Measurements from ENCODE around the gene SAMD4A.
"Not testable (repeated sequence)": the region's sequence is repeated elsewhere in the genome, so short reads cannot be mapped to it uniquely, and the experiment has no call there.

The SAMD4A gene

DNA sequence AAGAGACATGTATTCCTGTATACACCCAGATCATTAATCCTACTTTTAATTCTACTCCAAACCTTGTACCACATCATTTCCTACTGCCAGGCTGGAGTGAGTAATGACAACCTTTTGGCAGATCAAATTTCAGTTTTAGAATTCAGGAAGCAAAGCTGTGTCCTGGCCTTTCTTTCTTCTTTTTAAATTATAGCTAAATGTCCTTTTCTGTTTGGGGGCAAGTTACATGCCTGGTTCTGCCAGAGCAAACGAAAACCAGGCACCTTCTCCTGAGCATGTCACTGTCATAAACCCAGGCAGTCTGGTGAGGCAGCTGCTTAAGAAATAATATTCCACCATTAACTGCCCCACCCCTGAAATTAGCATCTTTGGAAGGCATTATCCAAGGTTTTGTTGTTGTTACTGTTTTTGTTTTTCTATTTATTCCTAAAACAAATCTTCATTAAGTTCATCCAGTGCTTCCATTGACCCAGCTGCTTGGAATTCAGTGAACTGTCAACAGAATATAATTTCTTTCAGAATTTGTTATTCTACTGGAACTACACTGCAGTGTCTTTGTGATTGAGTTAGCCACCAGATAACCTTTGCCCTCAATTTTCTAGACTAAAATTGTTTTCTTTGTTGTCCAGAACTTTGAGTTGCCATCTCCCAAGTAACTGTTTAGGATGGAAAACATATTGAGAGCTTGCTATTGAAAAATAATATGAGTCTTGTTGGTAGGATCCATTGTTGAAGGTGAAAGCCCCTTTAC is 33.2 kb downstream of the SAMD4A start:
- DNase-seq, result no peak

DNA sequence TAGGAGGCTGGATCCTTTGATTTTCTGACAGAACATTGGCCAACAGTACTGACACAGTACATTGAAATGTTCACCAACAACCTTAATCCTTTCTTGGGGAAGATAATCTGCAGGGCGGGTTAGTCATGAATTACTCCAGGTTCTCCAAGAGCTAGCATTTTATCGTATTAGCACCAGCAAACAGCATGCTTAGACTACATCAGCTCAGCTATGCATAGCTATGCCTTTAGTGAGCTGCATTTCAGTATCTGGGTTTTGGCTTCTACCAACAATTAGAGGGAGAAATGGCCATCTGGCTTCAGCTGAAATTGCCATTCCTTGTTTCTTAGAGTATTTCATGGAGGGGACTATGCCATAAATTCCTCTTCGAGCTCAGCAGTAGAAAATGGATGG is 33.8 kb downstream of the SAMD4A start:
- DNase-seq, result no peak

GRCh38 chr14:54603362-54603761 is 36.4 kb downstream of the SAMD4A start:
- DNase-seq, result no peak

DNA sequence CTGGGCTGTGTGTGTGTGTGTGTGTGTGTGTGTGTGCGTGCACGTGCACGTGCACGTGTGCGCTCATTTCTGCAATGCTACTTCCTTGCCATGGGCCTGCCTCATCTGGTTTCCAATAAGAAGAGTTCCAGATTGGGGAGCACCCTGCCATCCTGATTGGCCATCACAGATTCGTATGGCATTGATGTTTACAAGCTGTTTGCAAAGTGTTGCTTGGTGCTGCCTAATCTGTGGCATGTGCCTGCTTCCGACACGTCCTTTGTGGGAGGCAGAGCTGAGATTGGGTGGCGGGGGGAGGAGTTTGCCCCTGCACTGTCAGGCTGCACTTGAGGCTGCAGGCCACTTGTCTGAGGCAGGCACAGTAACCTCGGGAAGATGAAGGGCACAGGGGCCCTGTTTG is 39.2 kb downstream of the SAMD4A start:
- DNase-seq, result no peak

DNA sequence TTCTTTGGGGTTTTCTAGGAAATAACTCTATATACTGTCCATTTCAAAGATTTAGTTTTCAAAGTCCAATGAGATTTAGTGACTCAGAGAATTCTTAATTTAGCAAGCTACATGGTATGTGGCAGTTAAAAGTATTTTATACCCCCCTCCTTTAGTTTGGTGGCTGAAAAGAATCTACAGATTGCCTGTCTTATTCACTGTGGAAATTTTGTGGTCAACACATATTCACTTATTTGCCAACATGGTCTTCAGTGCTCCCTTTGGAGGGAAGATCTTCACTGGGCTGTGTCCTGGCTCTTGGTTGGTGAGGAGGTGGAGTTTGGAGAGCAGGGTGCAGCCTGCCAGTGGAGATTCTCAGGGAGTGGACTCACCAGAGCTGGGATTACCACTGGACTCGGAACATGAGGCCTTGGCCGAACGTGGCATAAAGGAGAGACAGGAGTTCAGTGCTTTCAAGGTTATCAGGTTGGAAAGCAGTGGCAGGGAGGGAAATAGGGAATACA is 39.8 kb downstream of the SAMD4A start:
- DNase-seq, result no peak

DNA sequence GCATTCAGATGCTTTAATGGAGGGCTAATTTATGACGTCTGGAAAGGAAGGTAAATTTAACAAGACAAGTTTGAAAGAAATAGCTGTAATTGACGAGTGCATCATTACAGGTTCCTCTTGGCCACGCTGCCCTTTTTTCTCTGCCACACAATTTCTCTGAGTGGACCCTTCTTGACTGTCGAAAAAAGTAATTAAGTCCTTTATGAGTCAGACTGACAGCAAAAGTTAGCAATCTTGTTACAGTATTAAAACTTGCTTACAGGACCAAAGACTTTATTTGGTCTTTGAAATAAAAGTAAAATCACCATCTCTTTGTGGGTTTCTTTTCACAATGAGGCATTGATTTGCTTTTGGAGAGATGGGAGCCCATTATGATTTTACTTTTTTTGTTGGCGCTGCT is 42.6 kb downstream of the SAMD4A start:
- DNase-seq, result no peak

- no peak for DNase-seq
Observed at GRCh38 chr14:54610051-54610977, 43.4 kb downstream of the SAMD4A start.

DNA sequence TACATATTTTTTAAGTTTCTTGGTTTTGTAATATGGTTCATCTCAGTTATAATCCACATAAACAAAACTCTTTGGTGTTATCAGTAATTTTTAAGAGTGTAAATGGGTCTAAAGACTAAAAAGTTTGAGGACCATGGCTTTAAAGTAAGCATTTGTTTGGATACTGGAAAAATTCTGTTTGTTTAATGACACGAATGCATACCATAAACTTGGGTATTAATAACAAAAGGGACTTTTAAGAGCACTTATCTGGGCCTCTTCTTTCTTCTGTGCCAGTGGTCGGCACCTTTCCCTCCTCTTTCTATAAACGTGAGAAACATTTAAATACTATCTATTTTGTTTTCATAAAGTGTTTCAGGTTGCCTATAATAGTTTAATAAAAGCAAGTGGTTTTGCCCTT is 47.4 kb downstream of the SAMD4A start:
- no peak for DNase-seq

- DNase-seq, result no peak
Observed at GRCh38 chr14:54617467-54617866, 50.5 kb downstream of the SAMD4A start.

DNA sequence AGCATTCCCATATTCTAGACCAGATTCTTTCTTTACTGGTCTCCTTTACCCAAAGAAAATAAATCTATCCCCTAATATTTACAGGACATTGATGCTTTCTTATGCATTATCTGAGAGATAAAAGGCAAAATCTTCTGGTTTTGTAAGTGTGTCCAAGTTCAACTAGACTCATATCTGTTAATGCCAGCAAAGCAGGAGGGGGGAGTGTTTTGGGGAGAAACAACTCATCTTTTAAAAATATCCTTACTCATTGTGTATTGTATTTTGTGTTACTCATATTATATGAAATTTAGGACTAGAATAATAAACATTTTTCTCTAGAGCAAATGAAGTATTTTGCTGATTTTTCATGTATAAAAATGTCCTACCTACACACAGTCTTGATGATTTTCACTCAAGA is 54.8 kb downstream of the SAMD4A start:
- DNase-seq, result no peak

- no peak for DNase-seq
Observed at GRCh38 chr14:54622192-54622958, 55.4 kb downstream of the SAMD4A start.

- no peak for DNase-seq
Observed at GRCh38 chr14:54623279-54624004, 56.5 kb downstream of the SAMD4A start.

DNA sequence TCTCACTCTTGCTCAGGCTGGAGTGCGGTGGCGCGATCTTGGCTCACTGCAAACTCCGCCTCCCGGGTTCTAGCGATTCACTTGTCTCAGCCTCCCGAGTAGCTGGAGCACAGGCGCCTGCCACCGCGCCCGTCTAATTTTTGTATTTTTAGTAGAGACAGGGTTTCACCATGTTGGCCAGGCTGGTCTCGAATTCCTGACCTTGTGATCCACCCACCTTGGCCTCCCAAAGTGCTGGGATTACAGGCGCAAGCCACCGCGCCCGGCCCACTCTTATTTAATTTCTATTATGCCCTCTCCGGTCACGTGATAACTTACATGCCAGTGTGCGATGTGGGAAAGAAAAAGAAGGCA is 57.1 kb downstream of the SAMD4A start:
- DNase-seq, result not testable (repeated sequence)

- no peak for DNase-seq
Observed at GRCh38 chr14:54625112-54625511, 58.2 kb downstream of the SAMD4A start.

GRCh38 chr14:54627219-54627539 is 60.3 kb downstream of the SAMD4A start:
- no peak for DNase-seq

DNA sequence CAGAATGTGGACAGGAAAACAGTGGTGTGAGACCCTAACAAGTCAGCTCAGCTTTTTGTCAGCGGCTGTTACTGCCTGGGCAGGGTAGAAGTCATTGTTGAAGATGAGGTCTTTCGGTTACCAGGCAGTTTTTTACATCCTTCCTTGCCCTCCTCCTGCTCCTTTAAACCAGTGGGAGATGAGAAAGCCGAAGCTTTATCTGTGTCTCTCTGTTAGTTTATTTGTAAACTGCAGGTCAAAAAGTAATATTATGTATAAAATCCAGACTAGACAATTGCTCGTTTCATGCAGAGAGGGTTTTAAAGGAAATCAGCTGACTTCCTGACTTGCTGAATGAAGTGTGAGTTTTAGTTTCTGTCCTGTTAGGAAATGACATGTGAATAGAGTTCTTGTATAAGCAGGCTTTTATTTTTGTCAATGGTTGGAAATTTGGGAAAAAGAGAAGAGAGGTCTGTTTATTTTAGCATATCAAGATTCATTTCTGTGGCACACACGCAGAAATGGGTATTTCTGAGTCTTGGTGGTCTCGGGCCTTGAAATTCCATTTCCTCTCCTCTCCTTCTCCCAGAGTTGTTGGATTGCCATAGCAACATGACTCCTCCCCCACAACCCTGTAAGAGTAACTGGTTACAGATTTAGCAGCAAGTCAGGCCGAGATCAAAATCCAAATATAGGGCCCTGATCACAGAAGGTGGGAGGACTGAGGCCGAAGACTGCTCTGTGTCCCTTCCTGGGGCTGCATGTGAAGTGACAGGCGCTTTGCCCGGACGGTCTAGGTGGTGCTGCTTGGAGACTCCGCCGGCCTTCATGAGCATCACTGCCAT is 60.8 kb downstream of the SAMD4A start:
- peak; percentile 7 for DNase-seq

GRCh38 chr14:54629183-54629582 is 62.3 kb downstream of the SAMD4A start:
- no peak for DNase-seq

GRCh38 chr14:54629635-54630360 is 62.9 kb downstream of the SAMD4A start:
- no peak for DNase-seq

DNA sequence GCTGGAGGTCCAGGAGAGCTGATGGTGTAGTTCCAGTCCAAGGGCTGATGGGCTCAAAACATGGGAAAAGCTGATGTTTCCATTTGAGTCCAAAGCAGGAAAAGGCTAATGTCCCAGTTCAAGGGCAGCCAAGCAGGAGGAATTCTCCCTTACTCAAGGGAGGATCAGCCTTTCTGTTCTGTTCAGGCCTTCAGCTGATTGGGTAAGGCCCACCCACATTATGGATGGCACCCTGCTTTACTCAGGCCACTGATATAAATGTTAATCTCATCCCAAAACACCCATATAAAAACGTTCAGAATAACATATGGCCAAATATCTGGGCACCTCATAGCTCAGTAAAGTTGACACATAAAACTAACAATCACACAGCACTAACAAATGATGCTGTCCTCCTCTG is 64.1 kb downstream of the SAMD4A start:
- DNase-seq, result no peak

DNA sequence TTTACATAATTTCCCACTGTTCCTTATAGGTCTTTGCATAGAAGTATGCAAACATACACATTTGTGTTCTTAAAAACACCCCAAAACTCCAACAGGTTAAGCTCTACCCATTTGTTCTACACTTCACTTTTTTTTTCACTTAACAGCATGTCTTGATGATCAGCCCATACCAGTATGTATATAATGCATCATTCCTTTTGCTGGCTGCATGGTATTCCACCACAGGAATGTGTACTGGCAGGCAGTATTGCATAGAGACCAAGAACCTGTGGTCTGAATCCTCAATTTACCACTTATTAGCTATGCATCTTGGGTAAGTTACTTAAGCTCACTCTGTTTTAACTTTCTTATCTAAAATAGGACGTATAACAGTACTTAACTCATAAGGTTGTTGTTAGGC is 65.5 kb downstream of the SAMD4A start:
- no peak for DNase-seq

DNA sequence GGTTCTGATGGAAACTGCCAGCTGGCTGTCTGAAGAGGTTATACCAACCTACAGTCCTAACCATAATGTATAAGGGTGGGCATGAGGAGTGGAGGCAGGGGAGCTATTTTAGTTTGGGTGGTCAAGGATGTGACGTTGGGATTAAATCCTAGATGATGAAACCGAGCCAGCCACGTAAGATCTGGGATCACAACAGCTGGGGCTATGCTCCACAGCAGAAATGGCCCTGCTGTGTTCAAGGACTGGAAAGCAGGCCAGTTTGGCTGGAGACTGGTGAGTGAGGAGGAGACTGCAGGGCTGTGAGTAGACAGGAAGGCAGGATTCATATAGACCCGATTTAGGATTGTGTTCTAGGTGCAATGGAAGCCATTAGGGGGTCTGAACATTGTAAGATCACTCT is 66.1 kb downstream of the SAMD4A start:
- no peak for DNase-seq

All from NK-92 treated with Interleukin-12 subunit alpha and Interleukin-12 subunit beta, amount 100 ng/mL, for 24 hours (cell line).